HEK293 (cell line): ENCODE results near the gene ZNF804A.
"Not testable (repeated sequence)": the region's sequence is repeated elsewhere in the genome, so short reads cannot be mapped to it uniquely, and the experiment has no call there.

Source experiments
- CTCF ChIA-PET: fragments of 350-600 bp; formaldehyde crosslinking; extraction: SDS; loops from one replicate; lab custom pipeline; 2021; ENCODE audit warnings: antibody characterized with exemption; lab: Yijun Ruan, JAX
- POLR2A ChIA-PET: fragments of 300-600 bp; formaldehyde crosslinking; extraction: SDS; loops from one replicate; lab custom pipeline; 2020; ENCODE audit warnings: antibody characterized with exemption, inconsistent platforms; lab: Yijun Ruan, JAX
- H3K27ac ChIP-seq: fragments of 200-500 bp; sonication (Bioruptor generic); 2 replicates; pipeline ENCODE4 v1.5.1; 2014; ENCODE audit warnings: low read depth, low read length, control low read depth, inconsistent platforms; ENCODE audit errors: extremely low read depth
- H3K36me3 ChIP-seq, 2 experiments: fragments of 200-500 bp in 1 of 2; sonication (Bioruptor generic) in 1 of 2; 1 replicate in 1 of 2; 2 replicates in 1 of 2; pipeline ENCODE4 v1.5.1; 2014 to 2017; ENCODE audit warnings: inconsistent platforms in 2 of 2, low read length in 2 of 2; ENCODE audit not compliant: control insufficient read depth in 2 of 2, insufficient read depth in 1 of 2
- H3K4me1 ChIP-seq: fragments of 200-500 bp; sonication (Bioruptor generic); 2 replicates; pipeline ENCODE4 v1.5.1; 2014; ENCODE audit warnings: mild to moderate bottlenecking, low read length, inconsistent platforms; ENCODE audit not compliant: control insufficient read depth, insufficient read depth
- H3K4me3 ChIP-seq: 2 replicates; pipeline ENCODE4 v1.5.1; 2011; ENCODE audit warnings: low read depth, mild to moderate bottlenecking, control low read depth, low read length, moderate library complexity
- H3K9me3 ChIP-seq: fragments of 200-500 bp; sonication (Bioruptor generic); 2 replicates; pipeline ENCODE4 v1.5.1; 2014; ENCODE audit warnings: low read depth, low read length, inconsistent platforms; ENCODE audit not compliant: control insufficient read depth, insufficient read depth
- GLIS1 ChIP-seq: fragments of 450-650 bp; formaldehyde crosslinking; IDR thresholded peaks from 2 replicates; pipeline ENCODE4 v1.5.1; 2016; ENCODE audit warnings: missing biosample characterization, missing genetic modification characterization
- HOXD13 ChIP-seq: sonication (generic); formaldehyde crosslinking; IDR thresholded peaks from 2 replicates; pipeline ENCODE4 v1.8.0; 2022; ENCODE audit warnings: missing genetic modification reagents, borderline replicate concordance
- RBAK ChIP-seq: fragments of 450-650 bp; formaldehyde crosslinking; IDR thresholded peaks from 2 replicates; pipeline ENCODE4 v1.5.1; 2016; ENCODE audit warnings: missing biosample characterization, missing genetic modification characterization
- SALL2 ChIP-seq: fragments of 450-650 bp; formaldehyde crosslinking; IDR thresholded peaks from 2 replicates; pipeline ENCODE4 v1.5.0; 2017; ENCODE audit warnings: missing biosample characterization, mild to moderate bottlenecking, missing genetic modification characterization, borderline replicate concordance
- SP2 ChIP-seq: fragments of 450-650 bp; formaldehyde crosslinking; IDR thresholded peaks from 2 replicates; pipeline ENCODE4 v1.5.1; 2016; ENCODE audit warnings: missing biosample characterization, missing genetic modification characterization
- ZBTB1 ChIP-seq: fragments of 450-650 bp; formaldehyde crosslinking; IDR thresholded peaks from 2 replicates; pipeline ENCODE4 v1.5.1; 2016; ENCODE audit warnings: missing biosample characterization, missing genetic modification characterization
- ZNF10 ChIP-seq: fragments of 450-650 bp; formaldehyde crosslinking; IDR thresholded peaks from 2 replicates; pipeline ENCODE4 v1.5.1; 2017; ENCODE audit warnings: missing biosample characterization, missing genetic modification characterization
- ZNF266 ChIP-seq: fragments of 450-650 bp; formaldehyde crosslinking; IDR thresholded peaks from 2 replicates; pipeline ENCODE4 v1.5.1; 2016; ENCODE audit warnings: missing biosample characterization, missing genetic modification characterization, low read depth
- ZNF311 ChIP-seq: fragments of 450-650 bp; formaldehyde crosslinking; IDR thresholded peaks from 2 replicates; pipeline ENCODE4 v1.5.1; 2017; ENCODE audit warnings: missing biosample characterization, missing genetic modification characterization, borderline replicate concordance
- ZNF394 ChIP-seq: fragments of 450-650 bp; formaldehyde crosslinking; IDR thresholded peaks from 2 replicates; pipeline ENCODE4 v1.5.1; 2016; ENCODE audit warnings: missing biosample characterization, missing genetic modification characterization, mild to moderate bottlenecking, moderate library complexity, borderline replicate concordance
- ZNF585B ChIP-seq: fragments of 450-650 bp; formaldehyde crosslinking; IDR thresholded peaks from 2 replicates; pipeline ENCODE4 v1.5.1; 2016; ENCODE audit warnings: missing biosample characterization, missing genetic modification characterization
- ZNF701 ChIP-seq: fragments of 450-650 bp; formaldehyde crosslinking; IDR thresholded peaks from 2 replicates; pipeline ENCODE4 v1.5.1; 2016; ENCODE audit warnings: missing biosample characterization, missing genetic modification characterization
- TF ChIP-seq, protein P1 (sequence below): fragments of 450-650 bp; formaldehyde crosslinking; optimal IDR thresholded peaks from 2 replicates; pipeline ENCODE3; 2016; ENCODE audit warnings: missing biosample characterization, mild to moderate bottlenecking, missing genetic modification characterization
- TF ChIP-seq, protein P2 (sequence below): fragments of 450-650 bp; formaldehyde crosslinking; IDR thresholded peaks from 2 replicates; pipeline ENCODE4 v1.5.1; 2016; ENCODE audit warnings: missing biosample characterization, missing genetic modification characterization

The ZNF804A gene

DNA sequence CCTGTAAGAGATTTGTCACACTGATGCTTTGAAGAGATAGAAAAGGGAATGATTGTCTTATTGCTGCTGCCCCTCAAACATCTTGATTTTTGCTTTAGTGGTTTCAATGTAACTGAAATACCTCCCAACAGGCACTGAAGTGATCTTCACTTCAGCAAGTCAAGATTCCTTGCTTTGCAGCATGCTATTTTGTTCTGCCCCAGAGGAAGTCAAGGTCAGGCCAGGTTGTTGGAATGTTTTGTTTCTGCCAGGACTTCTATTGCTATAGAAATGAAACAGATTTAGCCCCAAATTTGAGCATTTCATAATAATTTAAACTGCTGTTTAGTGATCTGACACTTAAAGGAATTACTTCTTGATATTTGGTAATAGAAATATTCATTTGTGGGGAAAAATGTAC lies 277.6 kb downstream of the ZNF804A start:
- H3K4me3 ChIP-seq = no peak overlapping the region
- TF ChIP-seq HOXD13 (CRISPR knock-in tag) = no peak
- TF ChIP-seq, all 188 proteins: peak for 0
- POLR2A ChIA-PET = no interaction called here
- Histone ChIP-seq H3K4me1 (no peaks in the 10 kb centered on the region), H3K36me3 (no peaks in the 10 kb centered on the region), H3K9me3 (no peaks in the 10 kb centered on the region), H3K27ac (no peak overlapping the region)
- CTCF ChIA-PET = no interaction called here

DNA sequence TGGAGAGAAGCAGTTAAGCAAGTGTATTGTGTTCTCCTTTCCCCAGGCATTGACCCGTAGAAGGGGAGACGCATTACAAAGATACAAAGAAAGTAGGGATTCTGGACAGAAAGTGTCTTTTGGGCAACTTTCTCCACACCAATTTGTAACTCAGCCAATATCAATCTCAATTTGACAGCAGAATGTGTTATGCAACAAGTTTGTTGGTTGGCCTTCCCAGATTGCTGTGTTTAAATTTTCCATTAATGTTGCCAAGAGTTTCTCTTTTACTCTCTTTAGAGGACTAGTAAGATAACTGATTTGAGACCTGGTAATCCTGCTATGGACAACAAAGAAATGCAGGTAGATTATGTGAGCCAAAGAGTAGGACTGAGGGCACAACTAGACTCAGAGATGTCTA lies 279.6 kb downstream of the ZNF804A start:
- POLR2A ChIA-PET = no interaction called here
- H3K4me1 ChIP-seq = no peaks in the 10 kb centered on the region
- no peak overlapping the region for H3K4me3 ChIP-seq
- no peaks in the 10 kb centered on the region for H3K36me3 ChIP-seq
- no peak overlapping the region for H3K27ac ChIP-seq
- TF ChIP-seq ZNF701 = no peak
- H3K9me3 ChIP-seq = no peaks in the 10 kb centered on the region
- CTCF ChIA-PET = no interaction called here

DNA sequence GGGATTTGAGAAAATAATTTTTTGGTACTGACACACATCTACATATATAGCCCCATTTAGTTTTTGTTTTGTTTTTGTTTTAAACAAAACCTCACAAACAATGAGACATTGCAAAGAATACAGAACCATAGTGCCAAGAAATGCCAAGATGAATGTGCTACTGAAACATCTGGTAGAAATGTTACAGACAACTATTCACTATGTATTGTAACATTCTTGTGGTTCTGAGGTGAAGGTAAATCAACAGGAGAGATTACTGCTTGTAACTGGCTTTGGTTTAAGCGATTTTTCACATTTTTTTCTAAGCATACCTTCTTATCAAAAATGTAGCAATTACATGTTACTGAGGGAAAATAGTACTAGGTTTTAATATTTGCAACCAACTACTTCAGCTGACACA lies 281.3 kb downstream of the ZNF804A start:
- POLR2A ChIA-PET = no interaction called here
- H3K4me1 ChIP-seq = no peaks in the 10 kb centered on the region
- TF ChIP-seq, protein P1, sequence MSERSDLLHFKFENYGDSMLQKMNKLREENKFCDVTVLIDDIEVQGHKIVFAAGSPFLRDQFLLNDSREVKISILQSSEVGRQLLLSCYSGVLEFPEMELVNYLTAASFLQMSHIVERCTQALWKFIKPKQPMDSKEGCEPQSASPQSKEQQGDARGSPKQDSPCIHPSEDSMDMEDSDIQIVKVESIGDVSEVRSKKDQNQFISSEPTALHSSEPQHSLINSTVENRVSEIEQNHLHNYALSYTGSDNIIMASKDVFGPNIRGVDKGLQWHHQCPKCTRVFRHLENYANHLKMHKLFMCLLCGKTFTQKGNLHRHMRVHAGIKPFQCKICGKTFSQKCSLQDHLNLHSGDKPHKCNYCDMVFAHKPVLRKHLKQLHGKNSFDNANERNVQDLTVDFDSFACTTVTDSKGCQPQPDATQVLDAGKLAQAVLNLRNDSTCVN (tag by site-specific recombination) = no peak
- TF ChIP-seq ZNF311 (tag by site-specific recombination) = no peak
- no peak for TF ChIP-seq GLIS1
- TF ChIP-seq, all 188 proteins: peak for 0
- no peaks in the 10 kb centered on the region for H3K9me3 ChIP-seq
- H3K27ac ChIP-seq = no peak overlapping the region
- no peaks in the 10 kb centered on the region for H3K36me3 ChIP-seq
- no peak overlapping the region for H3K4me3 ChIP-seq
- CTCF ChIA-PET = no interaction called here

DNA sequence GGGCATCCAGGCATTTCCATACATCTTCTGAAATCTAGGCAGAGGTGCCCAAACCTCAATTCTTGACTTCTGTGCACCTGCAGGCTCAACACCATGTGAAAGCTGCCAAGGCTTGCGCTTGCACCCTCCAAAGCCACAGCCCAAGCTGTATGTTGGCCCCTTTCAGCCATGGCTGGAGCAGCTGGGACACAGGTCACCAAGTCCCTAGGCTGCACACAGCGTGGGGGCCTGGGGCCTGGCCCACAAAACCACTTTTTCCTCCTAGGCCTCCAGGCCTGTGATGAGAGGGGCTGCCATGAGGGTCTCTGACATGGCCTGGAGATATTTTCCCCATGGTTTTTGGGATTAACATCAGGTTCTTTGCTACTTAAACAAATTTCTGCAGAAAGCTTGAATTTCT lies 288.3 kb downstream of the ZNF804A start:
- CTCF ChIA-PET = not testable (repeated sequence)

DNA sequence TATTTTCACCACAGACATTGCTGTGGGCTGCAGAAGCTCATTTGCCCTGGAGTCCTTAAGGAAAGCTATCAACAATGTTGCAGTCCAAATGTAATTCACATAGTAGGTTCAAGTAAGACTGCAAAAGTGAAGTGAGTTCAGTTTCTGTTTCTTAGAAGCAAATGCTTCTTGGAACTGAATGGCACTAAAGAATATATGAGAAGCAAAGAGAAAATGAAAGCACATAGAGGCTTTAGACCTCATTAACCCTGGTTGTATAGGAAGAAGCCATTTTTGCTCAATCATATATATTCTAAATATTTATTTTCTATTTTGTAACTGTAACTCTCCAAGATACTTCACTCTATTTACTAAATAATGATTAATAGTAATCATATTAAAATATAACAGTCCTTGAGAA lies 292.0 kb downstream of the ZNF804A start:
- H3K4me3 ChIP-seq = no peak overlapping the region
- TF ChIP-seq ZNF266 (tag by site-specific recombination) = no peak
- TF ChIP-seq ZNF10 (tag by site-specific recombination) = no peak

More for the DNA sequence above, 288.3 kb downstream of the ZNF804A start:
- H3K36me3 ChIP-seq, H3K9me3 ChIP-seq, H3K27ac ChIP-seq, POLR2A ChIA-PET, H3K4me1 ChIP-seq, H3K4me3 ChIP-seq: not testable (repeated sequence)
- TF ChIP-seq ZNF585B = peak; percentile 57

DNA sequence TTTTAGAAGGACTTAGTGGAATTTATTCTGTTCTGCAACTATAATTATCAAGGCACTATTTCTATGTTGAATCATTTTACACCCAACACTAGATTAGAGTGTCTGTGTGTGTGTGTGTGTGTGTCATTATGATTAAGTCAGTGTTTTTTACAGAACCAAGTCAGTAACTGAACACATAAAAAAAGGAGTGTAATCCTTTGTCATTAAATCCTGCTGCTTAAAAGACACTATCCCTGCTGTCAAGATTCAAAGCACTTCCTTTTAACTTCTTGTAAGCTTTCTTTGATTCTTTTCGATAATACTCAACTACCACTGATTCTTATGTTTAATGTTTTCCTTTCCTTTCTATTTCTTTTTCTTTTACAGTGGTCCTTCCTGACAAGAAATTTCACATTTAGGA lies 306.7 kb downstream of the ZNF804A start:
- POLR2A ChIA-PET = no interaction called here

More for the DNA sequence above, 292.0 kb downstream of the ZNF804A start:
- Histone ChIP-seq H3K36me3 (no peaks in the 10 kb centered on the region), H3K9me3 (no peaks in the 10 kb centered on the region), H3K27ac (no peak overlapping the region), H3K4me1 (no peaks in the 10 kb centered on the region)
- ChIA-PET CTCF (no interaction called here), POLR2A (no interaction called here)

More for the DNA sequence above, 306.7 kb downstream of the ZNF804A start:
- H3K9me3 ChIP-seq = no peaks in the 10 kb centered on the region
- no peaks in the 10 kb centered on the region for H3K36me3 ChIP-seq
- no peak overlapping the region for H3K4me3 ChIP-seq
- H3K4me1 ChIP-seq = no peaks in the 10 kb centered on the region
- TF ChIP-seq RBAK (tag by site-specific recombination) = no peak
- no peak for TF ChIP-seq SP2 (tag by site-specific recombination)
- TF ChIP-seq, protein P2, sequence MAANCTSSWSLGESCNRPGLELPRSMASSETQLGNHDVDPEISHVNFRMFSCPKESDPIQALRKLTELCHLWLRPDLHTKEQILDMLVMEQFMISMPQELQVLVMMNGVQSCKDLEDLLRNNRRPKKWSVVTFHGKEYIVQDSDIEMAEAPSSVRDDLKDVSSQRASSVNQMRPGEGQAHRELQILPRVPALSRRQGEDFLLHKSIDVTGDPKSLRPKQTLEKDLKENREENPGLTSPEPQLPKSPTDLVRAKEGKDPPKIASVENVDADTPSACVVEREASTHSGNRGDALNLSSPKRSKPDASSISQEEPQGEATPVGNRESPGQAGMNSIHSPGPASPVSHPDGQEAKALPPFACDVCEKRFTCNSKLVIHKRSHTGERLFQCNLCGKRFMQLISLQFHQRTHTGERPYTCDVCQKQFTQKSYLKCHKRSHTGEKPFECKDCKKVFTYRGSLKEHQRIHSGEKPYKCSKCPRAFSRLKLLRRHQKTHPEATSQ (tag by site-specific recombination) = no peak
- no peak for TF ChIP-seq ZBTB1 (tag by site-specific recombination)
- no peak for TF ChIP-seq ZNF394
- TF ChIP-seq SALL2 (tag by site-specific recombination) = no peak
- CTCF ChIA-PET = interaction anchor here (0.6 kb wide), 1 partner anchor 603 kb away, joined by 3 read pairs; no protein-coding TSS in a partner anchor
- H3K27ac ChIP-seq = no peak overlapping the region
